Measurements from ENCODE around the gene SAMD11. TPM values are rescaled to one million over a fixed set of nuclear protein-coding genes. Genes with fewer than 3 reads are reported as not detected.

Gene SAMD11
- total and polyA plus RNA-seq, 2 of the 13 experiments (the other 11 are each of a cell fraction or from before 2014, with no cell fraction given), result 0.11 TPM; not detected in 1

DNA sequence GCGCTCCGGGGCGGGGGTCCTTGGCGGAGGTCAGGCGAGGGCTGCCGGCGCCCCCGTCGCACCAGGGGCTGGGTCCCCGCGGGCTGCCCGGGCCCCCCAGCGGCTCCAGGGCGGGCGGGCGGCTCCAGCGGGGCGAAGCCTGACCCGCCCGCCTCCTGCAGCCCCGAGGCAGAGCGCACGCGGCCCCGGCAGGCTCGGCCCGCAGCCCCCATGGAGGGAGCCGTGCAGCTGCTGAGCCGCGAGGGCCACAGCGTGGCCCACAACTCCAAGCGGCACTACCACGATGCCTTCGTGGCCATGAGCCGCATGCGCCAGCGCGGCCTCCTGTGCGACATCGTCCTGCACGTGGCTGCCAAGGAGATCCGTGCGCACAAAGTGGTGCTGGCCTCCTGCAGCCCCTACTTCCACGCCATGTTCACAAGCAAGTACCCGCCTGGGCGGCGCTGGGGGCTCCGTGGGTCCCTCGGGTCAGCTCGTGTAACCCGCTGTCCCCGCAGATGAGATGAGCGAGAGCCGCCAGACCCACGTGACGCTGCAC, 37.5 kb downstream of the SAMD11 start (continued):
- TF ChIP-seq, protein P1, sequence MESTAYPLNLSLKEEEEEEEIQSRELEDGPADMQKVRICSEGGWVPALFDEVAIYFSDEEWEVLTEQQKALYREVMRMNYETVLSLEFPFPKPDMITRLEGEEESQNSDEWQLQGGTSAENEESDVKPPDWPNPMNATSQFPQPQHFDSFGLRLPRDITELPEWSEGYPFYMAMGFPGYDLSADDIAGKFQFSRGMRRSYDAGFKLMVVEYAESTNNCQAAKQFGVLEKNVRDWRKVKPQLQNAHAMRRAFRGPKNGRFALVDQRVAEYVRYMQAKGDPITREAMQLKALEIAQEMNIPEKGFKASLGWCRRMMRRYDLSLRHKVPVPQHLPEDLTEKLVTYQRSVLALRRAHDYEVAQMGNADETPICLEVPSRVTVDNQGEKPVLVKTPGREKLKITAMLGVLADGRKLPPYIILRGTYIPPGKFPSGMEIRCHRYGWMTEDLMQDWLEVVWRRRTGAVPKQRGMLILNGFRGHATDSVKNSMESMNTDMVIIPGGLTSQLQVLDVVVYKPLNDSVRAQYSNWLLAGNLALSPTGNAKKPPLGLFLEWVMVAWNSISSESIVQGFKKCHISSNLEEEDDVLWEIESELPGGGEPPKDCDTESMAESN (CRISPR knock-in tag; conservative IDR thresholded peaks at IDR 0.05), result no peak
- TF ChIP-seq YY1 (IDR thresholded peaks at IDR 0.05; ENCODE audit: insufficient read depth, insufficient replicate concordance, low read depth, low read length) (no peak), ELF1 (CRISPR knock-in tag; IDR thresholded peaks at IDR 0.05) (no peak), RNF2 (conservative IDR thresholded peaks at IDR 0.05; ENCODE audit: low read depth) (0 out of 2 replicates have a peak, but pooled peaks have one; percentile 33), GABPB1 (CRISPR knock-in tag; IDR thresholded peaks at IDR 0.05) (peak; percentile 23; the same call in 1 of the 2 replicates), IKZF5 (CRISPR knock-in tag; IDR thresholded peaks at IDR 0.05) (peak; percentile 16; the same call in 1 of the 2 replicates), ZNF687 (CRISPR knock-in tag; IDR thresholded peaks at IDR 0.05) (peak; percentile 73)
- TF ChIP-seq, protein P2, sequence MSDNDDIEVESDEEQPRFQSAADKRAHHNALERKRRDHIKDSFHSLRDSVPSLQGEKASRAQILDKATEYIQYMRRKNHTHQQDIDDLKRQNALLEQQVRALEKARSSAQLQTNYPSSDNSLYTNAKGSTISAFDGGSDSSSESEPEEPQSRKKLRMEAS (IDR thresholded peaks at IDR 0.05), result peak; percentile 62; the same call in 1 of the 2 replicates
- TF ChIP-seq, protein P3, sequence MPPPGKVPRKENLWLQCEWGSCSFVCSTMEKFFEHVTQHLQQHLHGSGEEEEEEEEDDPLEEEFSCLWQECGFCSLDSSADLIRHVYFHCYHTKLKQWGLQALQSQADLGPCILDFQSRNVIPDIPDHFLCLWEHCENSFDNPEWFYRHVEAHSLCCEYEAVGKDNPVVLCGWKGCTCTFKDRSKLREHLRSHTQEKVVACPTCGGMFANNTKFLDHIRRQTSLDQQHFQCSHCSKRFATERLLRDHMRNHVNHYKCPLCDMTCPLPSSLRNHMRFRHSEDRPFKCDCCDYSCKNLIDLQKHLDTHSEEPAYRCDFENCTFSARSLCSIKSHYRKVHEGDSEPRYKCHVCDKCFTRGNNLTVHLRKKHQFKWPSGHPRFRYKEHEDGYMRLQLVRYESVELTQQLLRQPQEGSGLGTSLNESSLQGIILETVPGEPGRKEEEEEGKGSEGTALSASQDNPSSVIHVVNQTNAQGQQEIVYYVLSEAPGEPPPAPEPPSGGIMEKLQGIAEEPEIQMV (CRISPR knock-in tag; IDR thresholded peaks at IDR 0.05; ENCODE audit: low read depth), result no peak
- TF ChIP-seq, protein P4, sequence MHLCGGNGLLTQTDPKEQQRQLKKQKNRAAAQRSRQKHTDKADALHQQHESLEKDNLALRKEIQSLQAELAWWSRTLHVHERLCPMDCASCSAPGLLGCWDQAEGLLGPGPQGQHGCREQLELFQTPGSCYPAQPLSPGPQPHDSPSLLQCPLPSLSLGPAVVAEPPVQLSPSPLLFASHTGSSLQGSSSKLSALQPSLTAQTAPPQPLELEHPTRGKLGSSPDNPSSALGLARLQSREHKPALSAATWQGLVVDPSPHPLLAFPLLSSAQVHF (CRISPR knock-in tag; IDR thresholded peaks at IDR 0.05), result no peak
- TF ChIP-seq, protein P5, sequence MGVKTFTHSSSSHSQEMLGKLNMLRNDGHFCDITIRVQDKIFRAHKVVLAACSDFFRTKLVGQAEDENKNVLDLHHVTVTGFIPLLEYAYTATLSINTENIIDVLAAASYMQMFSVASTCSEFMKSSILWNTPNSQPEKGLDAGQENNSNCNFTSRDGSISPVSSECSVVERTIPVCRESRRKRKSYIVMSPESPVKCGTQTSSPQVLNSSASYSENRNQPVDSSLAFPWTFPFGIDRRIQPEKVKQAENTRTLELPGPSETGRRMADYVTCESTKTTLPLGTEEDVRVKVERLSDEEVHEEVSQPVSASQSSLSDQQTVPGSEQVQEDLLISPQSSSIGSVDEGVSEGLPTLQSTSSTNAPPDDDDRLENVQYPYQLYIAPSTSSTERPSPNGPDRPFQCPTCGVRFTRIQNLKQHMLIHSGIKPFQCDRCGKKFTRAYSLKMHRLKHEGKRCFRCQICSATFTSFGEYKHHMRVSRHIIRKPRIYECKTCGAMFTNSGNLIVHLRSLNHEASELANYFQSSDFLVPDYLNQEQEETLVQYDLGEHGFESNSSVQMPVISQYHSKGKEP (CRISPR knock-in tag; IDR thresholded peaks at IDR 0.05), result no peak

Measured in HepG2 (cell line).